ENCODE measurements around the gene DEFB124.
A peak's percentile ranks its signal among the peaks of the same experiment; 100 is the strongest.
"Not testable (repeated sequence)": the region's sequence is repeated elsewhere in the genome, so short reads cannot be mapped to it uniquely, and the experiment has no call there.

The DEFB124 gene

DNA sequence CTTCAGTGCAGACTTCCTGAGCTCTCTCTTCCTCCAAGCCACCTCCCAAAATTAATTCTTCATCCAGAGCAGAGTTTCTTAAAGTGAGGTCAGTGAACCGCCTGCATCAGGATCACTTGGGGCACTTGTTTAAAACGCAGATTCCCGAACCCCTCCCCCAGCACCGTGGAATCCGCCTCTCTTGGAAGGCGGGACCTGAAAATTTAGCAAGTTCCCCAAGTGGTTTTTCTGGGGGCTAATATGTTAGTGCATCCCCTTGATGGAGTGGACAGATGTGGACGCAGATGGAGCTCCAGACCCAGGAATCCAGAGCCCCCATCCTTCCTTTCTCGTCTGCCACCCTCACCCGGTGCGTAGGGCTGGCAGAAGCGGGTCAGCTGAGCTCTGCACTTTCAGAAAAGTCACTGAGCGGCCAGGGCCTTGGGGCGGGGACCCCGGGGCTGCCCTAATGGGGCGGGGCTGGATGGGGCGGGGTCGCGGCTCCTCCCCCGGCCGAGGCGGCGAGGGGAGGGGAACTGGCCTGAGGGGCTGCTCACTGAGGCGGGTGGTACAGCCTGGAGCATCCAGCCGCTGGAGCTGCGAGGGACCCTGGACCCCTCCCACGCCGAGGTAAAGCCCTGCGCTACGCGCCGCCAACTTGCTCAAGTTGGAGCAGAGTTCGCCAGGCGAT, at the start of gene DEFB124, which contains the start of gene REM1:
TSS of gene DEFB124 (minus strand) at position 370 of the 670 bp plus-strand sequence. CDS start 2,114 bp downstream, outside the sequence.
TSS of gene REM1 (plus strand) at position 531 of the 670 bp plus-strand sequence. CDS start 1,158 bp downstream, outside the sequence.
- no peak for DNase-seq

DNA sequence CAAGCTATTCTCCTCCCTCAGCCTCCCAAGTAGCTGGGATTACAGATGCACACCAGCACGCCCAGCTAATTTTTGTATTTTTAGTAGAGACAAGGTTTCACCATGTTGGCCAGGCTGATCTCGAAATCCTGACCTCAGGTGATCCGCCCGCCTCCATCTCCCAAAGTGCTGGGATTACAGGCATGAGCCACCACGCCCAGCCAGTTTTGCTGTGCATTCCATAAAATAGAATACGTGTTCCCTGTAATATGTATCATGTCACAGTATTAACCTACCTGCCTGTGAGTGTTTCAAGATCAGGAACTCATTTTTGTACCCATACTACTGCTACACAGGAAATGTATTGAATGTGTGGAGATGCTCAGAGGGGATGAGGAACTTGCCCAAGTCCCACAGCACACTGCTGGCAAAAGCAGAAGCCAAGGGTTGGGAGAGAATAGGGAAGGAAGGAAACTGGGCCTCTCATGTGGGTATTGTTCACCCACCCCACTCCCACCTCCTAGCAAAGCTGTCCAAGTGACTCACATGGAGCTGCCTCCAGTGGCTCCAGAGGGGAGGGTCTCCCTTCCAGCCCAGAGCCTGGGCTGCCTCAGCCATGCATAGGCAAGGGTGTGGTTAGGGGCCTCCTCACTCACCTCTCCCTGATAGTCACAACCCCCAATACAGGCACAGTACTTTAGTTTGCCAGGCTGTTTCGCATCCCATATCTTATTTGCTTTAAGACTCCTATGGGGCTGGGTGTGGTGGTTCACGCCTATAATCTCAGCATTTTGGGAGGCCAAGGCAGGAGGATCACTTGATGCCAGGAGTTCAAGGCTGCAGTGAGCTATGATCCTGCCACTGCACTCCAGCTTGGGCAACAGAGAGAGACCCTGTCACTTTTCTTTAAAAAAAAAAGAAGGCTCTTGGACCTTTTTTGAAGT, 48.7 kb upstream of the DEFB124 start:
- DNase-seq, result no peak

DNA sequence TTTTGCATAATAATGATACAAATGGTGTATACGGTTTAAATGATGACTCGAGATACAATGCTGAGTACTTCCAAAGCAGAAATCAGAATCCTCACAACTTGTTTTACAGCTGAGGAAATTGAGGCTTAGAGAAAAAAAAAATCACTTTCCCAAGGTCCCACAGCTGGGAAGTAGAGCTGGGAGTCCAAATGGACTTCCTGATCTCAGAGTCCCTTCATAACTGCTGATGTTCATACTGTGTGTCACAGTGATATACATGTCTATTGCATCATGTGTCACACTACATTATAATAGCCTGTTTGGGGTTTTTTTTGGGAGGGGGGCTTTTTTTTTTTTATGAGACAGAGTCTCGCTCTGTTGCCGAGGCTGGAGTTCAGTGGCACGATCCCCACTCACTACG, 47.8 kb upstream of the DEFB124 start:
- no peak for DNase-seq

GRCh38 chr20:31521267-31521666, 46.3 kb upstream of the DEFB124 start:
- not testable (repeated sequence) for DNase-seq

DNA sequence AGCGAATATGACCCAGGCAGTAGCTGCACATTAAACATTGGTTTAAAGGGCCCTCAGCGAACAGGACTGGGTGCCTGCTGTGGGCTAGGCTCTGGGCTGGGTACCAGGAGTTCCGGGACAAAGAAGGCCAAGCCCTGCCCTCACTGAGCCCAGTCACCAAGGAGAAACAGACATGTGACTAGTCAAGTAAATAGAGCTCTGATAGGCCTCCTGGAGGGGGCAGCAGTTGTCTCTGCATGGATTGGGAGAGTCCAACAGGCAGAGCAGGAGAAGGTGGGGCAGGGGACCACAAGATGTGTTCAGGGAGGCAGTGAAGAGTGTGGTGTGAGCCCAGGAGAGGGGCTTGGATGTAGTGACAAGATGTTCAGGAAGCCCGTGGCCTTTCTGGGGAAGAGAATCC, 42.4 kb upstream of the DEFB124 start:
- no peak for DNase-seq

DNA sequence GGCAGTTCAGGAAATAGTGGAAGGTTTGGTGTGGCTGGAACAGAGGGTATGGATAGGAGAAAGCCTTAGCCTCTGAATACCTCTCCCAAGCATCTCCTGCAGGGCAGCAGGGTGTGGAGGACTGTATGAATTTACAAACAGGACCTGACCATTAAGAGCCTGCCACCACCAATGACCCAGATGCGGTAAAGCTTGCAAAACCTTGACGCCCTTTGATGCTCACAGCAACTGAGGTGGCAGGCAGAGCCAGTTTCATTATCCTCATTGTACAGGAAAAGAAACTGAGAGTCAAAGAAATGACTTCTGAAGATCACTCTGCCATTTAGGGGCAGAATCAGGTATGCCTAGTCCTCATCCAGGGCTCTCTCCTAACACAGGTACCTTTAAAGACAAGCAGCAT, 41.7 kb upstream of the DEFB124 start:
- peak; percentile 8 for DNase-seq

GRCh38 chr20:31516166-31516565, 41.2 kb upstream of the DEFB124 start:
- DNase-seq, result no peak

DNA sequence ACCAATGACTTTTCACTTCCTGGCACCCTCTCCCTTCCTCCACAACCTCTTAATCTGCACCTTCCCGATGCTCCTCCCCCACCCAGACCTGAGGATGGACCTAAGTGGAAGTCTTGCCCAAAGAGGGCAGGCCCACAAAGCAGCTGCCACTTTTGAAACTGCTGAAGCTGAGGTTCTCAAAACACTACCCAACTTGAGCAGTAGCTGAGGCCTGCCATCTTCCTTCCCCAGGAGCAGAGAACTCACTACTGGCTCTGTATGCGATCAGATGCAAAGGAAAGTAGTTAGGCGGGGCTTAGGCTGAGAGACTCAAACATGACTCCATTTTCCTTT, 40.8 kb upstream of the DEFB124 start:
- DNase-seq, result no peak

DNA sequence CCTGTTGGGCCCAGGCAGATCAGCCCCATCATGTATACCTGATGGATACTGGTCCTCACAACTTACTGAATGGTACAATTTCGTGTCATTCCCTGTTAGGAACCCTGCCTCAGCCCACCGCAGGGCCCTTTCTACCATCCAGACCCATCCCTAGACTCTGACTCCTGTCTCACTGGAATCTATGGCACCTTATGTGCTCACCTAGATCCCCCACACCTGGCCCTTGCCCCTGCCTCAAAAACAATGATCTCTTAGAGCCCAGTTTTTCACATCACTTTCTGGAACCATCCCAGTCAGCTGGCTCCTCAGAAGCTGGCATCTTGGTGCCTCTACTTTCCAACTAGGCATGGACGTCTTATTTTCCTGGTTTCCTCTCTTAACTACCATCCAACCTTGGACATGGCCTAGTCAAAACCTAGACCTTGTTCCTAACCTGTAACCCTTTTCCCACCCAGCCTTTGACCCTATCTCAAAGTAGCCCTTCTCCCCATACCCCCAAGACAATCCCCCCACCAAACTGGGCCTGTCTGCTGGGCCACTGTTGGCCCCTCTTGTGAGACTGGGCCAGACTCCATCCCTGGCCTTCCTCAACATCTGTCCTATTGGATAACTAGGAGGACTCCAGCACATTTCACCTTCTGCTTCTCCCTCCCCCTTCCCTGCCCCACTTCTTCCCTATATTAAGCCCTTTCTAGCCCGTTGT, 40.3 kb upstream of the DEFB124 start:
- no peak for DNase-seq

DNA sequence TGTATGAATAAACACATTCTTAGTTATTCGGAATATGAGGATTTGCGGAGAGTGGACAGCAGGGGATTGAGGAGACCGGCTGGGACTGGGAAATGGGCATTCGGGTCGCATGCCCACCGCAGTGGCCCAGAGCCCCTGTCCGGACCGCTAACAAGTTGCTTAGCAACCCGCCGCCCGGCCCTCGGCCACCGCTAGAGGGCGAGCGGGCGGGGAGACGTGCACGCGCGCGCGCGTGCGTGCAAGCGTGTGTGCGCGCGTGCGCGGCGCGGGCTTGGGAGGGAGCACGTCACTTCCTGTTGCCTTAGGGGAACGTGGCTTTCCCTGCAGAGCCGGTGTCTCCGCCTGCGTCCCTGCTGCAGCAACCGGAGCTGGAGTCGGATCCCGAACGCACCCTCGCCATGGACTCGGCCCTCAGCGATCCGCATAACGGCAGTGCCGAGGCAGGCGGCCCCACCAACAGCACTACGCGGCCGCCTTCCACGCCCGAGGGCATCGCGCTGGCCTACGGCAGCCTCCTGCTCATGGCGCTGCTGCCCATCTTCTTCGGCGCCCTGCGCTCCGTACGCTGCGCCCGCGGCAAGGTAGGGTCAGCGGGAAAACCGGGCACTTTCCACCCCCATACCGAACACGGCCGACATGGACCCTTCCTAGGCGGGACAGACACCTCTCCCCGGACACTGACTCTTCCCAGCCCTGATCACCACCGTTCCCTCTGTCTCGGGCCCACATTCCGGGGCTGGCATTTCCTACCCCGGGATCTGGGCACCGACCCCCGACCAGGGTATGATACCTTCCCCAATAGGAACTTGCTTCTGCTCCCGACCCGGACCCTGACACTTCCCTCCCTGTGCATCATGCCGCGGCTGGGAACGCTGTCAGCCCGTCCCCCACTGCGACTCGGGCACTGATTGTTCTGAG, 39.5 kb upstream of the DEFB124 start, which contains the start of gene HM13:
TSS of gene HM13 (plus strand) at position 289 of the 918 bp plus-strand sequence. CDS start at position 399, 110 bp downstream.
- DNase-seq, result peak; percentile 91

DNA sequence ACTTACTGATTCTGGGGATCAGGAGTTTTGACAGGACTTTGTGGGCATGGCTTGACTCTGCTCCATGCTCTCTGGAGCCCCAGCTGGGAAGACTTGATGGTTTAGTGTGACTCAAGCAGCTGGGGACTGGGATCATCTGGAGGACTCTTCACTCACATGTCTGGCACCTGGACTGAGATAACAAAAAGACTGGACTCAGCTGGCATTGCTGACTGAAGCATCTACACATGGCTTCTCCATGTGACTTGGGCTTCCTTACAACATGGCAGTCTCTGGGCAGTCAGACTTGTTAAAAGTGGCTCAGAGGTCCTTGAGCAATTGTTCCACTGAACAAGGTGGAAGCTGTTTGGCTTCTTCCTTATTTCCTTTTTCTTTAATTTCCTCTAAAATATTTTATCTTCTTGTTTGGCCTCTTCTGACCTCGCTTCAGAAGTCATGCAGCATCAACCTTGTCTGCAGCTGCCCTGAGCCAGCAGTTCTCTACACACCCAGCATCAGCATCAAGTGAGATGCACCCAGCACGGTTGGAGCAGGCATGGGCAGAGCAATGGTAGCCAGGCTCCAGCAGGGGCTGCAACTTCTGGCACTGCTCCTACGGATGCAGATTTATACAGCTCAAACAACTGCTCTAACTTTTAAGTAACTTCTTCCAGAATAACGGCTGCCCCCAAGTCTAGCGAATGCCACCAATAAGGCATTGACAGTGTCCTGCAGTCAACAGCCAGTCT, 33.8 kb upstream of the DEFB124 start:
- no peak for DNase-seq

DNA sequence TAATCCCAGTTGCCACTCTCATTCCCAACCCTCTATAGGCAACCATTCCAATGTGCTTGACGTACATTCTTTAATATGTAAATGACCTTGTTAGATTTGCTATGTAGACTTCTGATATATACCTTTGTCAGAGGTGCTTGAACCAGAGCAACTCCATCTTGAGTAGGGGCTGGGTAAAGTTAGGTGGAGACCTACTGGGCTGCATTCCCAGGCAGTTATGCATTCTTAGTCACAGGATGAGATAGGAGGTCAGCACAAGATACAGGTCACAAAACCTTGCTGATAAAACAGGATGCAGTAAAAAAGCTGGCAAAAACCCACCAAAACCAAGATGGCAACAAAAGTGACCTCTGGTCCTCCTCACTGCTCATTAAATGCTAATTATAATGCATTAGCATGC, 31.0 kb upstream of the DEFB124 start:
- DNase-seq, result no peak

DNA sequence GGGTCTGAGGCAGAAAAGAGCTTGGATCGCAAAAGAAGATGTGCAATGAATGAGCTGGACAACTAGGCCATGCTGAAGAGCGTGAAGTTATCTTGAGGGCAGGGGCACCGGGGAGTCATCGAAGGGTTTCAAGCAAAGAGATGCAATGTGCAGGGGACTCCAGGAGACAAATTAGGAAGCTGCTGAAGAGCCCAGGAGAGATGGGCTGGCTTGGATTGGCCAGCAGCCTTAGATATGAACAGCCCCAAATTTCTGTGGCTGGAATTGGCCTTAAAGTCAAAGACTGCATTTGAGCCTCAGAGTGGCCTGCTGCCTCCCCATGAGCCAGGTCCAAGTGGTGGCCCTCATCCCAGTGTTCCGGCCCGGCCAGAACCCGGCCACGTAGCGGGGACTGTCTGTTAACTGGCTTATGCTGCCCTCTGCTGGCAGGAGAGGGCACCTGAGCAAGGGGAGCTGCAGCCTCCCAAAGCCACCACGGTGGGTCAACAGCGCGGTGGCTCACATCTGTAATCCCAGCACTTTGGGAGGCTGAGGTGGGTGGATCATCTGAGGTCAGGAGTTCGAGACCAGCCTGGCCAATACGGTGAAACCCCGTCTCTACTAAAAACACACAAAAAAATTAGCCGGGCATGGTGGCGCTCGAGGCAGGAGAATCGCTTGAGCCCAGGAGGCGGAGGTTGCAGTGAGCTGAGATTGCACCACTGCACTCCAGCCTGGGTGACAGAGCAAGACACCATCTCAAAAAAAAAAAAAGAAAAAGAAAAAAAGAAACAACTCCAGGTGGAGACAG, 28.2 kb upstream of the DEFB124 start:
- DNase-seq, result peak; percentile 83

GRCh38 chr20:31500527-31500926, 25.6 kb upstream of the DEFB124 start:
- DNase-seq, result no peak

GRCh38 chr20:31497838-31498540, 23.1 kb upstream of the DEFB124 start:
- DNase-seq, result no peak

GRCh38 chr20:31496761-31497295, 21.9 kb upstream of the DEFB124 start:
- no peak for DNase-seq

GRCh38 chr20:31494131-31494530, 19.2 kb upstream of the DEFB124 start:
- no peak for DNase-seq

DNA sequence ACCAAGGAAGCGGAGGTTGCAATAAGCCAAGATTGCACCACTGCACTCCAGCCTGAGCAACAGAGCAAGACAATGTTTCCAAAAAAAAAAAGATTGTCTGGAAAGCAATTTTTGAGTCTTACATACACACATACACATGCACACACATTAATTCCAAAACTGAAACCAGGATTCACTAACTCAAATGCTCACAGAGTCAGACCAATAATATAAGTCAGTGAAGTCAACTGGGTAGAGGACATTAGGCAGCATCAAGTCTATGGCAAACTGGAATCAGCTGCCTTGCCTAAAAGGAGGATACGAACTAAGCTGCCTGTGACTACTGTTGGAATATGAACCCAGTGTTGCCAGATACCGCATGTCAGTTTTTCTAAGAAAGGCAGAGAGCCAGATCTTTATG, 15.8 kb upstream of the DEFB124 start:
- DNase-seq, result no peak

DNA sequence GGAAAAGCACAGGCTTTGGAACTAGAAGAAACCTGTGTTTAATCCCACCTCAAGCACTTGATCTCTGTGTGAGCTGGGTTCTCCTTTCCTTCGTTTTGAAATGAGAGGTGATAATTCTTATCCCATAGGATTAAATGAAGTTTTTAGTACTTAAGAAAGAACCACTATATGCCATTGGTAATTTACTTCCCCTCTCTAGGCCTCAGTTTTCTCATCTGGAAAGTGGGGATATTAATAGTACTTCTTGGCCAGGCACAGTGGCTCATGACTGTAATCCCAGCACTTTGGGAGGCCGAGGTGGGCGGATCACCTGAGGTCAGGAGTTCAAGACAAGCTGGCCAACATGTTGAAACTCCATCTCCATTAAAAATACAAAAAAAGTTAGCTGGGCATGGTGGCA, 14.2 kb upstream of the DEFB124 start:
- DNase-seq, result no peak

- DNase-seq, result no peak
Measured at GRCh38 chr20:31488115-31488514, 13.2 kb upstream of the DEFB124 start.

All from CD4-positive, alpha-beta T cell treated with Interleukin-6 for 4 hours (primary cell).